Suprapubic skin (tissue), 4 donors: ENCODE measurements around the gene IFT25.

Experiments used
- POLR2A ChIP-seq, 2 donors: fragments of 450-650 bp; IDR thresholded peaks; one replicate each; pipeline ENCODE4 v1.6.1; 2017; ENCODE audit warnings: antibody characterized with exemption in 2 of 2, mild to moderate bottlenecking in 2 of 2, moderate library complexity in 2 of 2
- POLR2AphosphoS5 ChIP-seq, 3 donors: sonication (generic); formaldehyde crosslinking; IDR thresholded peaks; one replicate each; pipeline ENCODE4 v1.6.1; 2017; ENCODE audit warnings: antibody characterized with exemption in 3 of 3
- TF ChIP-seq, protein P1 (sequence below), 2 donors: fragments of 200-600 bp in 1 of 2; fragments of 450-650 bp in 1 of 2; sonication (generic) in 1 of 2; IDR thresholded peaks; one replicate each; pipeline ENCODE4 v1.5.1; 2016 to 2019; ENCODE audit warnings: antibody characterized with exemption in 2 of 2, mild to moderate bottlenecking in 1 of 2, moderate library complexity in 1 of 2

DNA sequence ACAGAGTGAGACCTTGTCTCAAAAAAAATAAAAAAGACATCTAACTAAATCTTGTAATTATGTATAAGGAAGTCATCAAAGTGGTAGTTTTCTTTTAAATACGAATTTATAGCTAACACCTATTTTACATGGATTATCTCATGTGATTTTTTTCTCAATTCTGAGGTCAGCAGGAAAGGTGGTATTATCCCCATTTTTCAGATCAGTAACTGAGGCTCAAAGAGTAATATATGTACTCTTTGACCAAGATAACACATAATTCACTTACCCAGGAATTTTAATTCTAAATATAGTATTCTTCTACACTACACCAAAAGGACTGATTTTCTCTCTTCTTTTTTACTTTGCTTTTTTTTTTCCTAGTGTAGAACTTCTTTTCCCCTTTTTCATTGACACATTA, 9.1 kb downstream of the IFT25 start:
- no peak for TF ChIP-seq POLR2A (IDR thresholded peaks at IDR 0.05)
- TF ChIP-seq, protein P1, sequence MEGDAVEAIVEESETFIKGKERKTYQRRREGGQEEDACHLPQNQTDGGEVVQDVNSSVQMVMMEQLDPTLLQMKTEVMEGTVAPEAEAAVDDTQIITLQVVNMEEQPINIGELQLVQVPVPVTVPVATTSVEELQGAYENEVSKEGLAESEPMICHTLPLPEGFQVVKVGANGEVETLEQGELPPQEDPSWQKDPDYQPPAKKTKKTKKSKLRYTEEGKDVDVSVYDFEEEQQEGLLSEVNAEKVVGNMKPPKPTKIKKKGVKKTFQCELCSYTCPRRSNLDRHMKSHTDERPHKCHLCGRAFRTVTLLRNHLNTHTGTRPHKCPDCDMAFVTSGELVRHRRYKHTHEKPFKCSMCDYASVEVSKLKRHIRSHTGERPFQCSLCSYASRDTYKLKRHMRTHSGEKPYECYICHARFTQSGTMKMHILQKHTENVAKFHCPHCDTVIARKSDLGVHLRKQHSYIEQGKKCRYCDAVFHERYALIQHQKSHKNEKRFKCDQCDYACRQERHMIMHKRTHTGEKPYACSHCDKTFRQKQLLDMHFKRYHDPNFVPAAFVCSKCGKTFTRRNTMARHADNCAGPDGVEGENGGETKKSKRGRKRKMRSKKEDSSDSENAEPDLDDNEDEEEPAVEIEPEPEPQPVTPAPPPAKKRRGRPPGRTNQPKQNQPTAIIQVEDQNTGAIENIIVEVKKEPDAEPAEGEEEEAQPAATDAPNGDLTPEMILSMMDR (IDR thresholded peaks at IDR 0.05): no peak
- TF ChIP-seq POLR2AphosphoS5 (IDR thresholded peaks at IDR 0.05): no peak
